ENCODE results near the gene RNF213.

The RNF213 gene

GRCh38 chr17:80227156-80227555, 33.5 kb upstream of the RNF213 start:
- TF ChIP-seq CTCF (IDR thresholded peaks at IDR 0.05): no peak

- no peak for TF ChIP-seq CTCF (IDR thresholded peaks at IDR 0.05)
Measured at GRCh38 chr17:80227666-80228065, 33.0 kb upstream of the RNF213 start.

- TF ChIP-seq CTCF (IDR thresholded peaks at IDR 0.05): no peak
Measured at GRCh38 chr17:80228477-80228876, 32.2 kb upstream of the RNF213 start.

GRCh38 chr17:80229011-80229410, 31.6 kb upstream of the RNF213 start:
- no peak for TF ChIP-seq CTCF (IDR thresholded peaks at IDR 0.05)

- no peak for TF ChIP-seq CTCF (IDR thresholded peaks at IDR 0.05)
Measured at GRCh38 chr17:80232438-80232837, 28.2 kb upstream of the RNF213 start.

- no peak for TF ChIP-seq CTCF (IDR thresholded peaks at IDR 0.05)
Measured at GRCh38 chr17:80233202-80233601, 27.4 kb upstream of the RNF213 start.

- TF ChIP-seq CTCF (IDR thresholded peaks at IDR 0.05): no peak
Measured at GRCh38 chr17:80236911-80237310, 23.7 kb upstream of the RNF213 start.

GRCh38 chr17:80237386-80237785, 23.3 kb upstream of the RNF213 start:
- TF ChIP-seq CTCF (IDR thresholded peaks at IDR 0.05): no peak
